IMR-90 (cell line): ENCODE results near the gene CATSPER1. TPM values are rescaled to one million over a fixed set of nuclear protein-coding genes. Genes with fewer than 3 reads are reported as not detected.
A peak's percentile ranks its signal among the peaks of the same experiment; 100 is the strongest.

Experiments
- ATAC-seq: fragments of 200-7000 bp; cut with Tn5 transposase; 2 replicates; pipeline ENCODE4 v1.9.1; 2020; ENCODE audit warnings: low read depth, mild to moderate bottlenecking, moderate library complexity
- BruUV-seq: library from RNA; stranded (reverse); fragments of 400-500 nt; replicated peaks from 2 replicates; lab custom pipeline; 2021; lab: Mats Ljungman, UMichigan
- CTCF ChIA-PET: fragments of 300-600 bp; formaldehyde crosslinking; extraction: SDS; loops from one replicate; lab custom pipeline; 2021; ENCODE audit warnings: antibody characterized with exemption; lab: Yijun Ruan, JAX
- POLR2A ChIA-PET: fragments of 300-600 bp; sonication (Branson Sonifier 250); formaldehyde crosslinking; loops from one replicate; lab custom pipeline; 2022; ENCODE audit warnings: antibody characterized with exemption; ENCODE audit not compliant: unreplicated experiment; lab: Charles Lee
- DNase-seq: peaks from one replicate; pipeline ENCODE4 v3.0.0; 2013
- H2AFZ ChIP-seq: replicated peaks from 2 replicates; pipeline ENCODE3; 2013; ENCODE audit warnings: low read length, mild to moderate bottlenecking; ENCODE audit not compliant: poor library complexity
- H2AK5ac ChIP-seq: 2 replicates; pipeline ENCODE4 v1.6.1; 2013; ENCODE audit warnings: low read depth, low read length, inconsistent platforms
- H2AK9ac ChIP-seq: replicated peaks from 2 replicates; pipeline ENCODE3; 2013; ENCODE audit warnings: mild to moderate bottlenecking, low read depth, low read length, moderate library complexity; ENCODE audit not compliant: poor library complexity
- H2BK120ac ChIP-seq: 2 replicates; pipeline ENCODE4 v1.6.1; 2013; ENCODE audit warnings: low read depth, low read length, inconsistent platforms
- H2BK15ac ChIP-seq: 3 replicates; pipeline ENCODE4 v1.6.1; 2013; ENCODE audit warnings: low read depth, low read length, inconsistent platforms
- H2BK20ac ChIP-seq: 2 replicates; pipeline ENCODE4 v1.6.1; 2013; ENCODE audit warnings: low read depth, mild to moderate bottlenecking, inconsistent platforms, low read length, moderate library complexity
- H2BK5ac ChIP-seq: 2 replicates; pipeline ENCODE4 v1.6.1; 2013; ENCODE audit warnings: mild to moderate bottlenecking, low read depth, low read length, inconsistent platforms; ENCODE audit not compliant: poor library complexity, severe bottlenecking
- H3K14ac ChIP-seq: replicated peaks from 2 replicates; pipeline ENCODE4 v1.6.1; 2013; ENCODE audit warnings: low read depth, low read length, inconsistent platforms
- H3K18ac ChIP-seq: 2 replicates; pipeline ENCODE4 v1.6.1; 2013; ENCODE audit warnings: low read depth, low read length, control low read depth
- H3K23ac ChIP-seq: 2 replicates; pipeline ENCODE4 v1.6.1; 2013; ENCODE audit warnings: low read depth, low read length, inconsistent platforms
- H3K27ac ChIP-seq: 2 replicates; pipeline ENCODE4 v1.5.1; 2013; ENCODE audit warnings: mild to moderate bottlenecking, control low read depth, low read length; ENCODE audit not compliant: insufficient read depth
- H3K27me3 ChIP-seq: 2 replicates; pipeline ENCODE4 v1.6.1; 2013; ENCODE audit warnings: low read length; ENCODE audit not compliant: control insufficient read depth, insufficient read depth
- H3K36me3 ChIP-seq: 2 replicates; pipeline ENCODE4 v1.6.1; 2013; ENCODE audit warnings: low read length, mixed read lengths; ENCODE audit not compliant: control insufficient read depth, insufficient read depth
- H3K4ac ChIP-seq: 2 replicates; pipeline ENCODE4 v1.6.1; 2013; ENCODE audit warnings: low read depth, low read length, inconsistent platforms
- H3K4me1 ChIP-seq: 2 replicates; pipeline ENCODE4 v1.6.1; 2013; ENCODE audit warnings: low read length, mixed read lengths; ENCODE audit not compliant: control insufficient read depth, insufficient read depth
- H3K4me2 ChIP-seq: 2 replicates; pipeline ENCODE4 v1.6.1; 2013; ENCODE audit warnings: low read depth, mild to moderate bottlenecking, control low read depth, low read length, moderate library complexity
- H3K4me3 ChIP-seq: 2 replicates; pipeline ENCODE4 v1.5.1; 2013; ENCODE audit warnings: low read depth, mild to moderate bottlenecking, control low read depth, low read length, moderate library complexity; ENCODE audit not compliant: insufficient read depth
- H3K56ac ChIP-seq: 2 replicates; pipeline ENCODE4 v1.6.1; 2013; ENCODE audit warnings: low read length, inconsistent platforms; ENCODE audit not compliant: insufficient read depth; ENCODE audit errors: extremely low read depth
- H3K79me1 ChIP-seq, 2 experiments: 2 replicates each; pipeline ENCODE4 v1.6.1; 2013; ENCODE audit warnings: low read length in 2 of 2, inconsistent platforms in 1 of 2, low read depth in 1 of 2
- H3K9ac ChIP-seq: 2 replicates; pipeline ENCODE4 v1.6.1; 2013; ENCODE audit warnings: low read depth, low read length, control low read depth
- H3K9me1 ChIP-seq: 2 replicates; pipeline ENCODE4 v1.6.1; 2013; ENCODE audit warnings: low read length, inconsistent platforms; ENCODE audit not compliant: insufficient read depth
- H3K9me3 ChIP-seq: 2 replicates; pipeline ENCODE4 v1.6.1; 2013; ENCODE audit warnings: low read length; ENCODE audit not compliant: control insufficient read depth, insufficient read depth
- H4K20me1 ChIP-seq: 2 replicates; pipeline ENCODE4 v1.6.1; 2013; ENCODE audit warnings: low read length, inconsistent platforms; ENCODE audit not compliant: insufficient read depth
- H4K5ac ChIP-seq: 2 replicates; pipeline ENCODE4 v1.6.1; 2013; ENCODE audit warnings: mild to moderate bottlenecking, low read depth, low read length, control low read depth
- H4K8ac ChIP-seq, 2 experiments: 2 replicates each; pipeline ENCODE4 v1.6.1; 2013; ENCODE audit warnings: low read depth in 2 of 2, low read length in 2 of 2, control low read depth in 1 of 2, inconsistent platforms in 1 of 2
- H4K91ac ChIP-seq: 2 replicates; pipeline ENCODE4 v1.6.1; 2013; ENCODE audit warnings: low read depth, low read length, inconsistent platforms; ENCODE audit not compliant: insufficient read depth
- CEBPB ChIP-seq: IDR thresholded peaks from 2 replicates; pipeline ENCODE4 v1.6.1; 2012; ENCODE audit warnings: low read depth, low read length, improper control_type of control experiment
- CHD1 ChIP-seq: IDR thresholded peaks from 2 replicates; pipeline ENCODE4 v1.6.1; 2012; ENCODE audit warnings: low read depth, low read length, improper control_type of control experiment
- CTCF ChIP-seq: conservative IDR thresholded peaks from 2 replicates; pipeline ENCODE4 v1.5.1; 2012; ENCODE audit warnings: mild to moderate bottlenecking, low read depth, low read length, improper control_type of control experiment
- MAZ ChIP-seq: IDR thresholded peaks from 2 replicates; pipeline ENCODE4 v1.6.1; 2012; ENCODE audit warnings: low read depth, mild to moderate bottlenecking, low read length, improper control_type of control experiment, moderate library complexity, borderline replicate concordance
- NFE2L2 ChIP-seq: fragments of 150-350 bp; IDR thresholded peaks from 2 replicates; pipeline ENCODE4 v1.6.1; 2016; ENCODE audit warnings: low read depth, mild to moderate bottlenecking, low read length
- RAD21 ChIP-seq: IDR thresholded peaks from 2 replicates; pipeline ENCODE4 v1.6.1; 2012; ENCODE audit warnings: low read length, improper control_type of control experiment
- RCOR1 ChIP-seq: IDR thresholded peaks from 2 replicates; pipeline ENCODE4 v1.6.1; 2012; ENCODE audit warnings: mild to moderate bottlenecking, low read length, improper control_type of control experiment; ENCODE audit not compliant: insufficient replicate concordance
- USF2 ChIP-seq: fragments of 150-350 bp; IDR thresholded peaks from 2 replicates; pipeline ENCODE4 v1.6.1; 2017; ENCODE audit warnings: mild to moderate bottlenecking, antibody characterized with exemption, low read length, low read depth
- WGBS, 2 experiments: methylation state at CpG; one replicate each; pipeline versions ENCODE4 v1.1.5 to v1.1.7; 2013; ENCODE audit warnings: missing lambda C conversion rate in 2 of 2; ENCODE audit not compliant: insufficient read length in 1 of 2; ENCODE audit errors: extremely low coverage in 2 of 2; 5-methylcytosine and 5-hydroxymethylcytosine counted together
- dilution Hi-C: fragments of 300-500 bp; cut with HindIII; formaldehyde crosslinking; loops from one replicate; pipeline ENCODE4 v1.14.3; 2018; ENCODE audit warnings: low sequenced_read_pairs; ENCODE audit not compliant: unreplicated experiment
- in situ Hi-C: fragments of 300-500 bp; cut with MboI; formaldehyde crosslinking; loops from 3 replicates; pipeline ENCODE4 v1.14.3; 2019; ENCODE audit warnings: low sequenced_read_pairs, inconsistent platforms, mixed read lengths
- intact Hi-C: fragments of 100-400 bp; cut with micrococcal nuclease; formaldehyde crosslinking; loops from 2 replicates; pipeline ENCODE4 v1.10.0; 2022
- polyA plus RNA-seq, 3 experiments: library from polyadenylated mRNA; depleted of rRNA; stranded (reverse); fragments of >200 nt; gene quantifications; 2 replicates each; pipeline ENCODE4 v1.2.3, GENCODE V29; 2012; ENCODE audit warnings: low replicate concordance in 1 of 3
- total RNA-seq: library from RNA; depleted of rRNA; stranded (reverse); fragments of >200 nt; gene quantifications from 2 replicates; pipeline ENCODE4 v1.2.3, GENCODE V29; 2012

The CATSPER1 gene
- total and polyA plus RNA-seq, 2 of the 4 experiments (the other 2 are of a cell fraction): 0.18 to 0.91 TPM

- TF ChIP-seq NFE2L2: no peak
- peak; percentile 89; the same call in 1 of the 2 replicates for TF ChIP-seq MAZ
- no peak for TF ChIP-seq CHD1
- TF ChIP-seq RCOR1: no peak
Measured at GRCh38 chr11:66051766-66052663, 25.7 kb upstream of the CATSPER1 start, which contains the start of gene SF3B2 (continued).

- peak overlapping the region; percentile 19 for H3K18ac ChIP-seq
- 0 out of 2 replicates have a peak, but pooled peaks cover 7% of the 10 kb centered on the region for H3K9me1 ChIP-seq
- no peak for DNase-seq
- peaks cover 8% of the 10 kb centered on the region for H3K4me1 ChIP-seq
- H4K8ac ChIP-seq: peak overlapping the region; percentile 92 to 97
- peak overlapping the region; percentile 89 for H3K14ac ChIP-seq
- no CpG with 5 or more reads among the region's 12 CpGs for WGBS, 2 experiments
- no peaks in the 10 kb centered on the region for H3K9me3 ChIP-seq
- H2BK20ac ChIP-seq: peak overlapping the region; percentile 8; the same call in 1 of the 2 replicates
- peak overlapping the region; percentile 95 for H2AFZ ChIP-seq
- H3K4me3 ChIP-seq: peak overlapping the region; percentile 50
- peak overlapping the region; percentile 43; the same call in 1 of the 2 replicates for H2BK120ac ChIP-seq
- H3K4ac ChIP-seq: peak overlapping the region; percentile 84
- peak overlapping the region; percentile 58 for H3K27ac ChIP-seq
- H3K9ac ChIP-seq: peak overlapping the region; percentile 76
- in situ Hi-C loops: no loop called here
- peak overlapping the region; percentile 83 for H4K5ac ChIP-seq
- peaks cover 11% of the 10 kb centered on the region; the same call in 1 of the 2 replicates for H4K20me1 ChIP-seq
- peak overlapping the region; percentile 76 for H4K91ac ChIP-seq
- H3K23ac ChIP-seq: peak overlapping the region; percentile 81
- H3K27me3 ChIP-seq: peaks cover 20% of the 10 kb centered on the region; the same call in 1 of the 2 replicates
- intact Hi-C loops: no loop called here
- ChIA-PET CTCF (interaction anchor here (2.1 kb wide), 1 partner anchor 17 kb away, joined by 11 read pairs; no protein-coding TSS in a partner anchor), POLR2A (no interaction called here)
- peak overlapping the region; percentile 92 for H2AK5ac ChIP-seq
- H2AK9ac ChIP-seq: peak overlapping the region; percentile 99
- peaks cover 11% of the 10 kb centered on the region for H3K36me3 ChIP-seq
- H2BK15ac ChIP-seq: no peak overlapping the region; the same call in 2 of the 3 replicates
- no TSS peak for BruUV-seq
- dilution Hi-C loops: no loop called here
- H3K4me2 ChIP-seq: peak overlapping the region; percentile 83
- peaks cover 13 to 37% of the 10 kb centered on the region in 2 experiments for H3K79me1 ChIP-seq
- TF ChIP-seq CHD1: no peak
- TF ChIP-seq RAD21: no peak
- no peak for TF ChIP-seq CTCF
- no peak for TF ChIP-seq USF2
- TF ChIP-seq CEBPB: no peak
- peak overlapping the region; percentile 54; the same call in 1 of the 2 replicates for H3K56ac ChIP-seq
- peak overlapping the region; percentile 48 for H2BK5ac ChIP-seq
- no peak for ATAC-seq
Measured at GRCh38 chr11:66051371-66051765, 25.1 kb upstream of the CATSPER1 start.
